ENCODE results near the gene GRAMD1B. TPM values are rescaled to one million over a fixed set of nuclear protein-coding genes. Genes with fewer than 3 reads are reported as not detected.

The GRAMD1B gene
- total RNA-seq, 2 donors from 2014 or later: 28.8 to 39.6 TPM

GRCh38 chr11:123607781-123608180, 177.7 kb downstream of the GRAMD1B start:
- H3K9ac ChIP-seq (ENCODE audit: extremely low read depth, low read length, poor library complexity, severe bottlenecking): no peak overlapping the region
- H3K36me3 Mint-ChIP-seq (ENCODE audit: low read depth): peaks cover 58% of the 10 kb centered on the region
- H3K4me1 Mint-ChIP-seq: peaks cover 6% of the 10 kb centered on the region
- H3K9me3 Mint-ChIP-seq: no peaks in the 10 kb centered on the region
- TF ChIP-seq, protein P1, sequence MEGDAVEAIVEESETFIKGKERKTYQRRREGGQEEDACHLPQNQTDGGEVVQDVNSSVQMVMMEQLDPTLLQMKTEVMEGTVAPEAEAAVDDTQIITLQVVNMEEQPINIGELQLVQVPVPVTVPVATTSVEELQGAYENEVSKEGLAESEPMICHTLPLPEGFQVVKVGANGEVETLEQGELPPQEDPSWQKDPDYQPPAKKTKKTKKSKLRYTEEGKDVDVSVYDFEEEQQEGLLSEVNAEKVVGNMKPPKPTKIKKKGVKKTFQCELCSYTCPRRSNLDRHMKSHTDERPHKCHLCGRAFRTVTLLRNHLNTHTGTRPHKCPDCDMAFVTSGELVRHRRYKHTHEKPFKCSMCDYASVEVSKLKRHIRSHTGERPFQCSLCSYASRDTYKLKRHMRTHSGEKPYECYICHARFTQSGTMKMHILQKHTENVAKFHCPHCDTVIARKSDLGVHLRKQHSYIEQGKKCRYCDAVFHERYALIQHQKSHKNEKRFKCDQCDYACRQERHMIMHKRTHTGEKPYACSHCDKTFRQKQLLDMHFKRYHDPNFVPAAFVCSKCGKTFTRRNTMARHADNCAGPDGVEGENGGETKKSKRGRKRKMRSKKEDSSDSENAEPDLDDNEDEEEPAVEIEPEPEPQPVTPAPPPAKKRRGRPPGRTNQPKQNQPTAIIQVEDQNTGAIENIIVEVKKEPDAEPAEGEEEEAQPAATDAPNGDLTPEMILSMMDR (conservative IDR thresholded peaks at IDR 0.05): no peak
- H3K27me3 Mint-ChIP-seq (ENCODE audit: insufficient read depth): peaks cover 2% of the 10 kb centered on the region
- no peak overlapping the region for H3K27ac ChIP-seq (ENCODE audit: low read depth, low read length)
- H3K27ac Mint-ChIP-seq: no peak overlapping the region
- 90% methylated on average over 1 of the region's 1 CpG; no CpG with 5 or more reads in 1 of the 2 experiments for WGBS, 2 experiments (ENCODE audit: insufficient coverage in 1 of 2, insufficient read length in 1 of 2)
- H3K4me3 ChIP-seq (ENCODE audit: low read length): no peak overlapping the region
- no peaks in the 10 kb centered on the region for H3K4me1 ChIP-seq (ENCODE audit: control insufficient read depth, insufficient read depth, low read length)
- H3K4me3 Mint-ChIP-seq: no peak overlapping the region
- H3K36me3 ChIP-seq (ENCODE audit: control insufficient read depth, insufficient read depth, low read length): peaks cover 97% of the 10 kb centered on the region
- no peak for DNase-seq
- no peaks in the 10 kb centered on the region for H3K9me3 ChIP-seq (ENCODE audit: control insufficient read depth, low read length)
- H3K27me3 ChIP-seq (ENCODE audit: control insufficient read depth, insufficient read depth, low read length, poor library complexity, severe bottlenecking): no peaks in the 10 kb centered on the region

DNA sequence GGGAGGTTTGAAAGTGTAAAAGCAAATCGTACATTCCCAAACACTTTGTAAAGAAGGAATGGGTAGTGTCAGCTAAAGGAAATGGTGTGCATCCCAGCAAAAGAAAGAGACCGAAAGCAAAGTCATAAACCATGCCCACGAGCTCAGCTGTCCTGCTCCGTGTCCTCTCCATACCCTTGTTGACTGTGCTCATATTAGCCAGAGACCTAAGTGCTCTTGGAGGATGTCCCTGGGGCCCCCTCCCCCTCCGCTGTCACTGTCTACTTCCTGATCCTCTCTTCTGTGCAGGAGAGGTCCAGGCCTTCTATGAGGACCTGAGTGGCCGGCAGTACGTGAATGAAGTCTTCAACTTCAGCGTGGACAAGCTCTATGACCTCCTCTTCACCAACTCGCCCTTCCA, 178.3 kb downstream of the GRAMD1B start:
- Histone ChIP-seq H3K27me3 (ENCODE audit: control insufficient read depth, insufficient read depth, low read length, poor library complexity, severe bottlenecking) (no peaks in the 10 kb centered on the region), H3K4me1 (ENCODE audit: control insufficient read depth, insufficient read depth, low read length) (no peaks in the 10 kb centered on the region), H3K9me3 (ENCODE audit: control insufficient read depth, low read length) (no peaks in the 10 kb centered on the region), H3K4me3 (ENCODE audit: low read length) (no peak overlapping the region), H3K36me3 (ENCODE audit: control insufficient read depth, insufficient read depth, low read length) (peaks cover 97% of the 10 kb centered on the region), H3K27ac (ENCODE audit: low read depth, low read length) (no peak overlapping the region), H3K9ac (ENCODE audit: extremely low read depth, low read length, poor library complexity, severe bottlenecking) (no peak overlapping the region)
- no peak for DNase-seq
- Mint-ChIP-seq H3K9me3 (no peaks in the 10 kb centered on the region), H3K27me3 (ENCODE audit: insufficient read depth) (peaks cover 2% of the 10 kb centered on the region), H3K4me3 (no peak overlapping the region), H3K36me3 (ENCODE audit: low read depth) (peaks cover 62% of the 10 kb centered on the region), H3K27ac (no peak overlapping the region), H3K4me1 (peaks cover 6% of the 10 kb centered on the region)
- TF ChIP-seq, protein P1 (conservative IDR thresholded peaks at IDR 0.05): no peak
- WGBS, 2 experiments (ENCODE audit: insufficient coverage in 1 of 2, insufficient read length in 1 of 2): 94 to 96% methylated on average over 8 to 9 of the region's 9 CpGs

DNA sequence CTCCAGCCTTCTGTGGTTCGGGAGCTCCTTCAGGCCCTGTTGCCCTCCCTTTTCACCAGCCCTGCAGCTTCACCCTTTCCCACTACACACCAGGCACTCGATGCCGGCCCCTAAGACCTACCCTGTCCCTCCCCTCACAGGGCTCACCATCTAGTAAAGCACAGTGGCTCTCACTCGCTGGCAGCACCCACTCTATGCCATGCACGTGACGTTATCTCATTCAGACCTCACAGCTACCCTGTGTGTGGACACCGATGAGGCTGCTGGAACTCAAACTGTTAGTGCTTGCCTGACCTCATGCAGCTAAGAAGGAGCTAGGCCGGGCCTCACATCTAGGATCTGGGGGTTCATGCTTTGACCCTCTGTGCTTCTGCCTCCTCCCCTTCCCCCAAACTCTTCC, 178.9 kb downstream of the GRAMD1B start:
- no peak overlapping the region for H3K4me3 ChIP-seq (ENCODE audit: low read length)
- peaks cover 97% of the 10 kb centered on the region for H3K36me3 ChIP-seq (ENCODE audit: control insufficient read depth, insufficient read depth, low read length)
- H3K4me1 ChIP-seq (ENCODE audit: control insufficient read depth, insufficient read depth, low read length): no peaks in the 10 kb centered on the region
- Mint-ChIP-seq H3K4me3 (no peak overlapping the region), H3K27ac (no peak overlapping the region), H3K27me3 (ENCODE audit: insufficient read depth) (peaks cover 2% of the 10 kb centered on the region), H3K9me3 (no peaks in the 10 kb centered on the region), H3K36me3 (ENCODE audit: low read depth) (peaks cover 64% of the 10 kb centered on the region), H3K4me1 (peaks cover 6% of the 10 kb centered on the region)
- H3K9ac ChIP-seq (ENCODE audit: extremely low read depth, low read length, poor library complexity, severe bottlenecking): no peak overlapping the region
- H3K27me3 ChIP-seq (ENCODE audit: control insufficient read depth, insufficient read depth, low read length, poor library complexity, severe bottlenecking): no peaks in the 10 kb centered on the region
- TF ChIP-seq, protein P1 (conservative IDR thresholded peaks at IDR 0.05): no peak
- no peak overlapping the region for H3K27ac ChIP-seq (ENCODE audit: low read depth, low read length)
- DNase-seq: no peak
- 87 to 94% methylated on average over 5 to 8 of the region's 8 CpGs for WGBS, 2 experiments (ENCODE audit: insufficient coverage in 1 of 2, insufficient read length in 1 of 2)
- H3K9me3 ChIP-seq (ENCODE audit: control insufficient read depth, low read length): no peaks in the 10 kb centered on the region
